NCI-H187 treated with DMSO at 0.1 percent for 48 hours (cell line): ENCODE data around the gene ZFYVE28.

ENCODE experiments used
- DNase-seq: peaks from one replicate; lab custom pipeline; 2025; lab: John Stamatoyannopoulos, UW

The ZFYVE28 gene

DNA sequence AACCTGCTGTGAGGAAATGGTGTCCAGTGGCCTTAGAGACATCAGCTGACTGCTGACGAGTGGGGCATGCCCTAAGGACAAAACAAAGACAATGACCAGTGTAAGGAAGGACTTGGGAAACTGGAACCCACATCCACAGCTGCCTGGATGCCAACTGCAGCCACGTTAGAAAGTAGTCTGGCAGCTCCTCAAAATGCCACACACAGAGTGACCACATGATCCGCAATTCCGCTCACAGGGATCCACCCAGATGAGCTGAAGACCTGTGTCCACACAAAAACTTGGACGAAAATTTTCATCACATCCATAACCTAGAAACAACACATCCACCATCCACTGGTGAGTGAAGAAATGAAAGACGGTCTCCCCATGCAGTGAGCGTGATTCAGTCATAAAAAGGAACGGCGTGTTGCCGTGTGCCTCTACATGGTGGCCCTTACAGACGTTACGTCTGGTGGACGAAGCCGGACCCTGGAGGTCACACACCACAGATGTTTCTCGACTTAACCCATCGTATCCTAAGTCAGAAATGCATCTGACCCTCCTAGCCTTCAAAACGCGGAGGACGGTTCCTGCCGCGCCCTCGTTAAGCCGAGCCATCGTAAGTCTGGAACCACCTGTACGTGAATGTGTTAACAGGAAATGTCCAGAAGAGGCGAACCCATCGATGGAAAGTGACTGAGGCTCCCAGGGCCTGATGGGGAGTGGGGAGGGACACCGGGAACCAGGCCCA is 115.9 kb downstream of the ZFYVE28 start:
- DNase-seq: no peak

DNA sequence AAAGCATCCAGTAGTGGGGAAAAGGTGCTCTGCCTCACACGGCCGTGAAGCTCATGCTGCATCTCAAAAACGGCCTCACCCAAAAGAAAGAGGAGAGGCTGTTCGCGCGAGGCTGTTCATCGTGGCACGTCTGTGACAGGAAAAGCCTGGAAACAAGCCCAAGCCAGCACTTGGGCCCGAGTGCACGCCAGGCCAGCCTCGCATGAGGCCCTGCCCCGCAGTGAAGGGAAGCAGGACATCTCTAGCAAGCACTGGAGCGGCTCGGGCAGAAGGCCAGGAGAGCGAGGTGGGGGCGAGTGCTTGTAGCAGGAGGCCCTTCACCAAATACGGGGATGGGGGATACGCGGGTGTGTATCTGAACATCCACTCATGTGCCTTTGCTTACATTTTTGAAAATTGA is 116.6 kb downstream of the ZFYVE28 start:
- DNase-seq: no peak

DNA sequence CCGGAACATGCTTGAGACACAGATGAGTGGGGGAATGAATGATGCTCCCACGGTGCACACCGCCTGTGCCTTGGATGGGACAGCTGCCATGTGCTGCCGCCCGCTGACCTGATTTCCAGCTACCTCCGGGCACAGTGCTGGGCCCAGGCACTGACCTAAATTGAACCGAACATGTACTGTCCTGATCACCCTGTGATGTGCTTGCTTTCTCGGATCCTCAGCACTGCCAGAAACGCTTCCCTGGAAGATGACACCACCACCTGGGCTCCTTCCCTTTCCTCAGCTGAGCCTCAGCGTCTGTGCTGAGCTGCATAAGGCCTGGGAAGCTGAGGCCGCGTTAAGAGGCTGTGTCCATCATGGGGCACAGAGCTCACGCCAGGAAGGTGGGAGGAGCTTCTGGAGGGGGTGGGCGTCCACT is 117.2 kb downstream of the ZFYVE28 start:
- no peak for DNase-seq

DNA sequence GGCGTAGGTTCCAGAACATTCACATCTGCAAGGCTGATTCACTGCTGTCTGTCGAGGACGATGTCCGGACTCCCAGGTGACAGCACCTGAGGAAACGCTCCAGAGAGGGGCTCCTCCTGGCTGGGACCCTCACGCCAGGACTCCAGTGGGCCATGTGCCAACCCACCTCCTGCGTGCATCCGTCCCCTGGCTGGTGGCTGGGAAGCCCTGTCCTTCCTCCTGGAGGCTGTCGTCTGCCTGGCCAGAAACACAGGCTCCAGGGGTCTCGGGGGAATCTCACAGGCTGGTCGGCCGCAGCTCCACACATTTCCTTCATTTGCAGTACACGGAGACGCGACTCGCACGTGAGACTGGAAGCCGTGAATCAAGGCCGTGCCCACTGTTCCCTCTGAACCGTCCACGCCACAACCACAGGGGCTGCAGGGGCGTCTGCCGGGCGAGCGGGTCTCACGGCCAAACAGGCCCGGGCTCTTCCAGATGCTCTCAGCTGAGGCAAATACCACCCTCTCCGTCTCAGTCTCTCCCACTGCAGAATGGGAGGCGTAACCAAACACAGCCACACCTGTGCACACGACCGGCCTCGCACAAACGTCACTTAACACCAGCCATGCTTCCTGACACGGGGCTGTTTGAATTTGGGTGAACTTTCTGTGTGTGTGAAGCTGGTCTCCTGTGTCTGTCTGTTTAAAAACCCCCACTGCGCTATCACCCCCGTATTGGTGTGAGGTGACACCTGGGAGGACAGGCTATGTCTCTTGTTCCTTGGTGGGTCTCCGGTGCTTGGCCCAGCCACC is 117.8 kb downstream of the ZFYVE28 start:
- DNase-seq: no peak

DNA sequence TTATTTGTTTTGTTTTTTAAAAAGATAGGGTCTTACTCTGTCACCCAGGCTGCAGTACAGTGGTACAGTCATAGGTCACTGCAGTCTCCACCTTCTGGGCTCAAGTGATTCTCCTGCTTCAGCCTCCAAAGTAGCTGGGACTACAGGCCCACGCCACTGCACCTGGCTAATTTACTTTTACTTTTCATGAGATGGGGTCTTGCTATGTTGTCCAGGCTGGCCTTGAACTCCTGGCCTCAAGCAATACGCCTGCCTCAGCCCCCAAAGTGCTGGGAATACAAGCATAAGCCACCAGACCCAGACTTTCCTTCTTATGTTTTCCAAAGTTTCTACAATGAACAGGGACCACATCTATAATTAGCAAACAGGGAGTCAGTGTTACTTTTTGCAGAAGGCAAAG is 118.7 kb downstream of the ZFYVE28 start:
- no peak for DNase-seq

DNA sequence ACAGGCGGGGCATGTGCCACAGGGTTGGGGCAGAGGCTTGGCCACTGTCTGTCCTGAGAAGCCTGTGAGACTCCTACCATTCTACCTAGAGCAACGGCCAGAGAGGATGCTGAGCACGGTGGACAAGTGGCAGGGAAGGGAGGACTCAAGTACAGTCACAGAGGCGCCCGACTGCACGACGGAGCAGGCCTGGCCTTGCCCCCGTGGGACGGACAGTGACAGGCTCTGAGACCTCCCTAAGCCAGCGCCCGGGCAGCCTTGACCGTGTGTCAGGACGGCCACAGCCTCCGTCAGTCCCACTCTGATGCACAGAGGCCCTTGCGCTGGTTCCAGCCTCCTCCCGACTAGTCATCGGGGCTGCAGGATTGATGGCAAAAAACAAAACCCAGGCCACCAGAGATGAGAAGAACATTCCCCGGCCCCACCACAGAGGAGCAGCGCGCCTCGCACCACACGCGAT is 119.9 kb downstream of the ZFYVE28 start:
- DNase-seq: no peak

DNA sequence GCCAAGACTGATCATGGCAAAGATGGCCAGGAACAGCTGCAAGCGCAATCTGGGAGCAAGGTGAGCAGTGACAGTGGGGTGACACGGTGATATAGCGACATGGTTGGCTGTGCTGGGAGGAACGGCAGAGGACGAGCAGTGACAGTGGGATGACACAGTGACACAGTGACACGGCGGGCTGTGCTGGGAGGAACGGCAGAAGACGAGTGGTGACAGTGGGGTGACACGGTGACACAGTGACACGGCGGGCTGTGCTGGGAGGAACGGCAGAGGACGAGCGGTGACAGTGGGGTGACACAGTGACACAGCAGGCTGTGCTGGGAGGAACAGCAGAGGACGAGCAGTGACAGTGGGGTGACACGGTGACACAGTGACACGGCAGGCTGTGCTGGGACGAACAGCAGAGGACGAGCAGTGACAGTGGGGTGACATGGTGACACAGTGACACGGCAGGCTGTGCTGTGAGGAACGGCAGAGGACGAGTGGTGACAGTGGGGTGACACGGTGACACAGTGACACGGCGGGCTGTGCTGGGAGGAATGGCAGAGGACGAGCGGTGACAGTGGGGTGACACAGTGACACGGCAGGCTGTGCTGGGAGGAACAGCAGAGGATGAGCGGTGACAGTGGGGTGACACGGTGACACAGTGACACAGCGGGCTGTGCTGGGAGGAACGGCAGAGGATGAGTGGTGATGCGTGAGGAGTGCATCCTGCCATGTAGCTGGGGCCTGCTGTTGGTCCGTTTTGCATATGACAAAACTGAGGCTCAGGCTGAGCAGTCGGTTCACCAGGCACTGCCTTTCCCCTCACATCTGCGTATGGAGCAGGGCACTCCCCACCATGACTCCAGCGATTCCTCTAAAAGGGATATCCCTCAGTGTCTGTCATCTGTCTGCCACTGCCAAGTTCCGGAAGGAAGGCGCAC is 120.6 kb downstream of the ZFYVE28 start:
- DNase-seq: no peak

DNA sequence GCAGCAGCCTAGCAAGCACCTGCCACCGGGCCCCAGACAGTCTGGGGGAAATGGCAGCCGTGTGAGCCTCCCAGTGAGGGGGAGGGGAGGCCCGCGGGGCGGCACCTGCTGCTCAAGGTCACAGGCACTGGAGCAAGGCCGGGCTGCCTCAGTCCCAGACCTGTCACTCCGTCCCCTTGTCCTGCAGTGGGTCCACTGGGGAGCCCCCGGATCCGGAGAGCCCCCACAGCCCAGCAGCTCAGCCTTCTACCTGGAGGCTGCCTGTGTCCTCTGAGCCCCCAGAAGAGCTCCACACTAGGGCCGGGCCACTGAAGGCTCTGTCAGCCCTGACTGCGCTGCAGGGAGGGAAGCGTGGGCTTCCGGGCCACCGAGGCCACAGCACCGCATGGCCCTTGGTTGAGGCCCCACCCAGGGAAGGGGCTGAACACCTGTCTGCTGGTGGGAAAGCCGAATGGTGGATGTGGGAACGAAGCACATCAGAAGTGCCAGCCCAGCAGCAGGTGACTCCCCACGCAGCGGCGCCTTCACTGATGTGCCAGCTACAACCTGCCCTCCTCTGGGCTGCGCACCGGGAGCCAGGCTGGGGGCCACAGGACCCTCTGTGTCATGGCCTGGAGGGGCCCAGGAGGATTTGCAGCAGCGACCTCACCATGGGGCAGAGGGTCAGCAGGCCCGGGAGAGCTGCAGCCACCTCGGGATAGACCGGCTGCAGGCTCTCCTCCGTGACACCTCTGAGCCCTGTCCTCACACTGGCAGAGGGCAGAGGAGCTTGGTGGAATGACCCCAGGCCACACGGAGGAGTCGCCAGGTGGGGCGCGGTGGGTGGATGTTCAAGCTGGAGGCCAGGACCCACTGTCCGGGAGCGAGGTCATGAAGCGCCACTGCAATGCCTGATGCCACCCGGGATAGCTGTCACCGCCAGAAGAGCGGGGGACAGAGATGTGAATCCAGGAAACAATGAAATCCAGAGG is 121.5 kb downstream of the ZFYVE28 start:
- DNase-seq: no peak

DNA sequence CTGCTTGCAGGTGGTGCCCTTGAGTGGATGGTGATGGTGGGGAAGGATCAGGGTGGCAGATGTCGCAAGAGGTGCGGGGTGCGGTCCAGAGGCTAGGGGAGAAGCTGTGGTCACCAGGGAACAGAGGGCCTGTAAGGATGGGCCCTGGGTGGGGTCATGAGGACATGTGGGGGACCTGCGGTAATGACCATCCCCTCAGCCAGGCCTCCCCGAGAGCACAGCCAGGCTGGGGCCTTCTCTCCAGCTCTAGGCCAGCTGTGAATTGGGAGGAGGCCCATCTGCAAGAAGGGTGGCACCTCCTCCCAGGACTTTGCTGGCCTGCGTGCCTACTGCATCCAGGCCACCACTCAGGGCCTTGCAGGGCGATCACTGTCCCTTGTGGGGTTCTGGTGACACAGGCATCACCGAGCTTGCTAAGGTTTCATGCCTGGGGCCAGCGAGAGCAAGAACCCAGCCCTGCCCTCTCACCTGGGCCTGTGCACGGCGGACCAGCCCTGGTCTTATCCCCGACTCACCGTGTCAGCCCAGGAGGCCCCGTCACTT is 122.5 kb downstream of the ZFYVE28 start:
- DNase-seq: no peak

DNA sequence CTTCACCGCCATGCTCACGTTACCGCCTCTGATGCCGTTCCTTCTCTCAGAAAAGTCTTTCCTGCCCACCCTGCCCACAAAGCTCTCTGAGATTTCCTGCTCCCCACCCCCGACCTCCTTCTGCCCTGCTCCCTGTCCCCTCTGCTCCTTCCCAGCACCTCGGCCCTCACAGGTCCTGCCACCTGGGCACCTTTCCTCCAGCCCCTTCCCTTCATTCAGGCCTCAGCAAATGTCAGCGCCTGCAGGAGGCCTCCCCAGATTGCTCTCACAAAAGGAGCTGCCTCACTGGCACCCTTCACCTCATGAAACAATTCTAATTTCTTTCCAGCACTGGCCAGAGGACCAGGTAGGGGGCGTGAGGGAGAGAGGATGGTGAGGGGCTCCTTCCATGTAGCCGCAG is 122.9 kb downstream of the ZFYVE28 start:
- DNase-seq: no peak

DNA sequence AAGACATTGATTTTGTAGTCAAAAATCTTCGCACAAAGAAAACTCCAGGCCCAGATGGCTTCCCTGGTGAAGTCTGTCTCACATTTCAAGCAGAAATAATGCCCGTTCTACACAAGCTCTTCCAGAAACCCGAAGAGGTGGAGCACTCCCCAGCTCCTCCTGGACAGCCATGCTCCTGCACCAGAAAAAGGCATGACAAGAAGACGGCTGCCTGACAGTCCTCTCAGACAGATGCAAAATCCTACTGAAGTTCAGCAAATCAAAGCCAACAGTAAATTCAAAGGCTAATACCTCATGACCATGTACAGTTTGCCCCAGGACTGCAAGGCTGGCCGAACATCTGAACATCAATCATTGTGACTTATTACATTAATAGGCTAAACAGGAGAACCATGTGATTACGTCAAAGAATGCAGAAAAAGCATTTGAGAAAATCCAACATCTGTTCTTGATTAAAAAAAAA is 125.8 kb downstream of the ZFYVE28 start:
- no peak for DNase-seq

DNA sequence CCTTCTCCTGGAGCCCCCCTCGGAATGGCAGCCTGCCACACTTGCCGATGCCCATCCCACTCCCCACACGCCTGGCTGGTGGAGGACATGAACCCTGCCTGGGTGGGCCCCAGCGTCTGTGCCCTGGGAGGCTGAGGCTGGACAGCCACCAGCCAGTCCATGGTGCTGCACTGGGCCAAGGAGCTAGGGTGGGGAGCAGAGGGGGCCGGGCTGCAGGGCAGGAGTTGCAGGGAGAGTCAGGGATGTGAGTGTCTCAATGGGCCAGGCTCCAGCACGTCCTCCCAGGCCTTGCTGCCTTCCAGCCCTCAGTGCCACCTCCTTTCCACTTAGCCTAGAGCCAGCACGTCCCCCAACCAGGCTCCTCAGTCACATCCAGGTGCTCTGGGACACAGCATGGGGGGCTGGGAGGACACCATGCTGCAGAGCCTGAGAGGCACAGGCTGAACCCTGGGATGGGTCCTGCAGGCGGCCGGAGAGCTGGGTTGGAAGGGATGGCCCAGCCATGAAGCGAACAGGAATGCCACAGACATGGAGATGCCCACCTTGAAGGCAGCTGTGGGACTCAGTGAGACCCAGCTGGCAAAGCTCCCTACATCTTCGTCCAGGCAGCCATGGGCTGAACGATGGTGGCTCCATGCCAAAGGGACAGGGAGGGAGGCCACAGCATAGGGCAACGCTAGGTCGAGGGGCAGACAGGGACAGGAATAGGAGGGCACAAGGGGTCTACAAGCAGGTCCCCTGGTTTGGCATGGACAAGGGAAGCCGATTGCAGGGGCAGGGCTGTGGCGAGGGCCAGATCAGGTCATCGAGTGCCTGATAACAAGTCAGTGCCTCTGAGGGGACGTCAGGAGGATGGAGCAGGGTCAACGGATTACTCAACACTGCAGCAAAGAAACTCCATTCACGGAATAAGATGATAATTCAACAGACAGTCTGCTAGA is 126.5 kb downstream of the ZFYVE28 start:
- no peak for DNase-seq

DNA sequence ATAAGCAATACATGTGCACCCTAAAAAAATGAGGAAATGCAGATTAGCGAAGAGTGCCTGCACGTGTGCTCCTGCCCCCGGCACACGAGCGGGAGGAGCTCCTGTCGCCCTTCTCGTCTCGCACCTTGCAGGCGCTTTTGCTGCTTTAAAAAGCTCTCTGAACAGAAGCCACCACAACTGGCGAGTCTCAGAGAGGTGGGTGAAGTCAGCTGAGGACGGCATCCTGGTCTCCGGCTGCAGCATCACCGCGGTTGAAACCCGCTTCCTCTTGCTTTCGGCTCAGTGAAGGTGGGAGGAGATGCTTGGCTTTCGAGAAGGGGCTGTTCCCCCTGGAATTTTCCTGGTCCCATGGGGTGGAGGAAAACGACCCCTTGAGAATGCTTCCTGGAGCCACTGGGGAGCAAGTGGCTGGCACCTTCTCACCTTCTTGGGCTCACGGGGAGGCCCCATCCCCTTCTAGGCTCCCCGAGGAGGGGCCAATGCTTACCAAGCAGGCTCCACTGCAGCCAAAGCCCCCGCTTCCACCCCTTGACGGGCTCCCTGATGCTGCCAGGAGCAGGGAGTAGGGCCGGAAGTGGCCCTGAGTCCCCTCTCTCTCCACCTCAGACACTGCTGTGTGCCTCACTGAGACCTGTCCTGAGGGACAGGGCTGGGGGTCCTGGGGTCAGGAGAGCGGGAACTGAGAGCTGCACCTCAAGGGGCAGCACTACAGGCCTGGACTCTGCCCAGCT is 127.3 kb downstream of the ZFYVE28 start:
- DNase-seq: no peak

DNA sequence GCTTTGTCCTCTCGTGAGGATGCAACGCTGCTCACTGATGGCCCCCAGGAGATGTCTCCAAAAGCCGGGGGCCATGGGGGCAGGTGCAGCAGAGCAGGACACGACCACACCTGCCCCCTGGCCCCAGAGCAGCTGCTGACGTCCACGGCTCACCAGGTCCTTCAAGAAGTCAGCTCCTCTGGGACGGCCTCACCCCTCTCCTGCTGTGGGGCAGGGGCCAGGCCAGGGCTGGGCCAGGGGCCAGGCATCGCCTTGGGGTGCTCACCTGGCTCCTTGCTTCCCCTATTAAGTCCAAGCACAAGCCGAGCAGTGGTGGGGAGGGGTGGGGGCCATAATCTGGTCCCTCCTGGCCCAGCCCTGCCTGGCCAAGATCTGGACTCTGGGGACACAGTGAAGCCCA is 128.0 kb downstream of the ZFYVE28 start:
- DNase-seq: no peak

DNA sequence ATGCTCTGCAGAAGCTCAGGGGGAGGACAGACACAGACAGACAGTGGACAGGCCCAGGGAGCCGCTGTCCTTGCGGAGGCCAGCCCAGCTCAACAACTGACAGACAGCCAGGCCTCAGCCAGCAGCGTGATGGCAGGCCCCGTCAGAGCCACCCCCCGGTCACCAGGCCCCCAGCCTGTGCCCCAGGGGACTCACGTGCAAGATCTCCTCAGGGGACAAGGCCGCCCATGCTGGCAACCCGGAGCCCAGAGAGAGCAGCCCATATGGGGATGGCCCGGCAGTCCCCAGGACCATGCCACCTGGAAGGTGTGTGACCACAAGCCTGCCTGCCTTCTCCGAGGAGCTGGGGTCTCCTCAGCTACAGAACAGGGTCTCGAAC is 128.5 kb downstream of the ZFYVE28 start:
- no peak for DNase-seq

DNA sequence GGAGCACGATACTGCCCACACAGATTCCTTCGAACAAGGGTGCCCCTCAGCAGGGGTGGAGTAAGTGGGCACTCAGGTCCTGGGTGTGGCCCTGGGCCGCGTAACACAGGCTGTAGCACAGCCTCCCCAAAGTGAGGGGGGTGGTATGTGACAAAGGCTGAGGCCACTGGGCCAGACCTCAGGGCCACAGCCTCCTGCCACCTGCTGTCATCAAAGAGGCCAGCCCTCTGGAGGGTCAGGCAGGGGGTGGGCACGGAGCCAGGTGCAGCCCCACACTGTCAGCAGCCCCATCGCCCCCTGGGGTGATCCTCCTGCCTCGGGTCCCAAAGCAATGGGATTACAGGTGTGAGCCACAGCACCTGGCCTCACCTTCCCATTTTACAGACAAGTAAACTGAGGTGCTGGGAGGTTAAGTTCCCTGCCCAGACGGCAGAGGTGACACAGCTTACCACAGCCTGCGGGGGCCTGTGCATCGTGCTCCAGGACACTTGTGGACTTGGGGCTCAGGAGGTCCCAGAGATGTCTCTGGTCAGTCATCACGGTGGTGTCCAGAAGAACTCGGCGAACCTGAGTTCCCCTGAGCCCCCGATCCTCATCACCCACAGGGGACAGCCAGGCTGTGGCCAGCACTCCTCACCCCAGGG is 129.0 kb downstream of the ZFYVE28 start:
- DNase-seq: no peak

DNA sequence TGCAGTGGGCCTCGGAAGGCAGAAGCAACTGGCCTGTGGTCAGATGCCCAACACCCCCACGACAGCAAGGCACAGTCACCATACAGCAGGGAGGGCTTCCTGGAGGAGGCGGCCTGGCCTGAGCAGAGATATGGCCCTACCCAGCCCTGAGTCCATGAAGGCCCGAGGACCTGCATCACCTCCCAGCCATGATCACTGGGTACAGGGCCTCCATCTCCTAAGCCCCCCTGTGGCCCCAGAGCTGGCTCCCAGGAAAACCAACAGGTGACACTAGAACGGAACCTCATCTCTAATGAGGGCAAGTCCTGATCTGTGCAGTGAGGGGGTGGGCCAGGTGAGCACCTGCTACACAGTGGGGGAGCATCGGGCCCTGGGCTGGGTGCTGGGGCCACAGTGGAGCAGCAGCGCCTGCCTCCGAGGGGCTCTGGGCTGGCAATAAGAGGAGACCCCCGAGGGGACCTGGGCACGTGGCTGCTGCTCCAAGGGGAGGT is 130.3 kb downstream of the ZFYVE28 start:
- no peak for DNase-seq

DNA sequence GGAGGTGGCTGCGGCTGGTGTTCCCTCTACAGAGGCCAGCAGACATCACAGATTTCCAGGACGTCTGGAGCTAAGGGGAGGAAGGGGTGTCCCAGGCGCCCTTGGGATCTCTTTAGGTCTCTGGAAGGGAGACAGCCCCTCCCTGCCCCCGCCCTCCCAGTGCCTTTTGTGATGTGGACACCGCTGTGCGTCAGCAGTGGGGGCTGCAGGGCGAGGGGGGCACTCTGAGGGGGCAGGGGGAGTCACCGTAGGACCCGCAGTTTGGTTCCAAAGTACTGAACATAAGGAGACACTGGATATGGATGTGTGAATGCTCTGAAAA is 130.9 kb downstream of the ZFYVE28 start:
- DNase-seq: no peak
